HS-27A (cell line): ENCODE measurements around the gene DGCR2.
"Not testable (repeated sequence)": the region's sequence is repeated elsewhere in the genome, so short reads cannot be mapped to it uniquely, and the experiment has no call there.

Experiments
- DNase-seq: peaks from one replicate; pipeline ENCODE4 v3.0.0-alpha.2; 2012; ENCODE audit warnings: low read depth, missing footprints

Gene DGCR2

DNA sequence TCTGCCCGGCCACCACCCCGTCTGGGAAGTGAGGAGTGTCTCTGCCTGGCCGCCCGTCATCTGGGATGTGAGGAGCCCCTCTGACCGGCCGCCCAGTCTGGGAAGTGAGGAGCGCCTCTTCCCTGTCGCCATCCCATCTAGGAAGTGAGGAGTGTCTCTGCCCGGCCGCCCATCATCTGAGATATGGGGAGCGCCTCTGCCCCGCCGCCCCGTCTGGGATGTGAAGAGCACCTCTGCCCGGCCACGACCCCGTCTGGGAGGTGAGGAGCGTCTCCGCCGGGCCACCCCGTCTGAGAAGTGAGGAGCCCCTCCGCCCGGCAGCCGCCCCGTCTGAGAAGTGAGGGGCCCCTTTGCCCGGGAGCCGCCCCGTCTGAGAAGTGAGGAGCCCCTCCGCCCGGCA, 38.1 kb downstream of the DGCR2 start:
- not testable (repeated sequence) for DNase-seq

GRCh38 chr22:19082793-19083192, 39.4 kb downstream of the DGCR2 start:
- DNase-seq, result no peak

- DNase-seq, result no peak
Observed at GRCh38 chr22:19082101-19082500, 40.1 kb downstream of the DGCR2 start.

- DNase-seq, result no peak
Observed at GRCh38 chr22:19081351-19081750, 40.9 kb downstream of the DGCR2 start.

GRCh38 chr22:19080853-19081252, 41.4 kb downstream of the DGCR2 start:
- DNase-seq, result no peak

DNA sequence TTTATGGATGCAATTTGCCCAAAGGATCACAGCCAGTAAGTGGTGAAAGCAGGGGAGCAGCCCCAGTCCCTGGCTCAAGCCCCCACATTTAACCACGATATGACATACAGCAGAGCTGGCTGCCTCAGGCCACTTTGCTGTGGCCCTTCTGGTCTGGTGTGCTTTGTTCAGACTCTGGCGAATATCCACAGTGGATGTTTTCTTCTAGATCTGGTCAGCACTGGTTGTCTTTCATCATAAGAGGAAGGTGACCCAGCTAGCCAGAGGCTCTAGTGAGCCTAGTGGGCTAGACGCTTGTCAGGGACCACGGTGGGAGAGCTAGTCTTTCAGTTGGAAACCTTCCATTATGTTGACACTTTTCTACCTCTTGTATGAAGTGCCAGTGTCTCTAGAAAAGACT, 42.5 kb downstream of the DGCR2 start:
- DNase-seq, result no peak

GRCh38 chr22:19075404-19075803, 46.8 kb downstream of the DGCR2 start:
- no peak for DNase-seq

- not testable (repeated sequence) for DNase-seq
Observed at GRCh38 chr22:19072853-19073252, 49.4 kb downstream of the DGCR2 start.

DNA sequence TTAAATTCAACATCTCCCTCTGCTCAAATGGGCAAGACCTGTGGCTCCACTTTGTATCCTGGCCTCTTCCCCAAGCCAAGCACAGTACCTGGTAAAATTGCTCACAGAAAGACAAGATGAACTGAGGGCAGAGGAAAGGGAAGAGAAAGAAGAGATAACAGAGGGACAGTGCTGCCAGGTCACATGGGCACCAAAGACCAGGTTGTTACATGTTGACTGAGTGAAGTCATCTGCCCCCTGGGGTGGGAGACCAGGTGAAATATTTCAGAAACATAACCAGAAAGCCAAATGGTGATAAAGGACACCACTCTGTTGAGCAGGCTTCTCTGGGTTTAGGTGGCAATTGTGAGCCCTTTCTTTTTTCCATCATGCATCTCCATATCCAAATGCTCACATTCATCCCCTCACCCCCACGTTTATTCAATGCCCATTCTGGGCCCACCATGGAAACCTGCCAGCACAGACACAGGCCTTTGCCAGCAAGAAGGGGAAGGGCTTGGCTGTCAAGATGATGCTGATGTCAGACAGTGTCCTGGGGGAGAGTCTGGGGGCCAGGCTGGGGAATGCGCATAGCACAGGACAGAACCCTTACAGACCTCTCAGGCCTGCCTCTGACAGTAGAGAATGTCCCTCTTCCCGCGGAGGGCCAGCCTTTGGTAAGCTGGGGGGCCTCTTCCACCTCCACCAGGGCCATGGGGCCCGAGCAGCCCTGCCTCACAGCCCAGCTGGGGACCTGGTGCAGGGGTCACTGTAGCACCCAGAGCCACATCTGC, 51.6 kb downstream of the DGCR2 start:
- no peak for DNase-seq

GRCh38 chr22:19069451-19069850, 52.8 kb downstream of the DGCR2 start:
- no peak for DNase-seq

DNA sequence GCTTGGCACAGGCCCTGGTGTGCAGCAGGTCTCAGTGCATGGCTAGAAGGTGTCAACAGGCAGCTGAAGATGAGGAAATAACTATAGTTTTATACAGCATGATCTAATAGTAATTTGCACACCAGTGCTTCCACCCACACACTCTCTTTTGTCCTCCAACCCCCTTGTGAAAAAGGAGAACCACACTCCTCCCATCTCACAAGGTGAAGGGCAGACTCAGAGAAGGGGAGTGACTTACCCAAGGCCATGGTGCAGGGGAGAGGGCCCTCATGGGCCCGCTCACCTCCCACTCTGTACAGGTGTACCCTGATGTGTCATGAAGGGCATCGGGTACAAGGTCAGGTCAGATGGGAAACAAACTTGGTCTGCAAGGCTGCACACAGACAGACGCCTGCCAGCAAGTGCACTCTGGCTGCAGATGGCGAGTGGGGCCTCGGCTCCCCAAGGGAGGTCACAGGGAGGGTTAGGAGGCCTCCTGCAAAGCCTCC, 53.4 kb downstream of the DGCR2 start:
- DNase-seq, result no peak

DNA sequence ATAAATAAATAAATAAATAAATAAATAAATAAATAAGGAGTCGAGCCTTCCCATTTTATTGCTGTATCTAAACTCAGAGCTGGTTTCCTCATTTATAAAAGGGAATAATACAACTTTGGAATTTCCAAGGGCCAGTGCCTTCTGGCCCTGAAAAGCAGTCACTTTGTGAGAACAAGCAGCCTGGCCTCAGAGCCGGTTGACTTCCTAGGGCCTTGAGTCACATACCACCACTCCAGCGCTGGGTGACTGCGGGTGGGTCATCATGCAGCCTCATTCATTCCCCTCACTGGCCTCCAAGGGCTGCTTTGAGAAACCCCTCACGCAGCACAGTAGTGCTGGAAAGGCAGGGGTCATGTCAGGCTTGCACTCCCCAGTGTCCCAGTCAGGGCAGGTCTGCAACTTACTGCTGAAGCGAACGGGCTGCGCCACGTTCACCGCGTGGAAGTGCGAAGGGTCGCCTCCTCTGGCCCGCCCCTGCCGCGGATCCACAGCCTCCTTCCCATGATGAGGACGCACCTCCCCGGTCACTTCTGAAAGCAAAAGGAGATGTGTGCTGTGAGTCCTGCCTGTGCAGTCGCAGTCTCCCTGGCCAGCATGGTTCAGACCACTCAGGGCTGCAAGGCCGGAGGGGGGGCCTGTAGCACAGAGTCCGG, 54.4 kb downstream of the DGCR2 start:
- DNase-seq, result no peak

DNA sequence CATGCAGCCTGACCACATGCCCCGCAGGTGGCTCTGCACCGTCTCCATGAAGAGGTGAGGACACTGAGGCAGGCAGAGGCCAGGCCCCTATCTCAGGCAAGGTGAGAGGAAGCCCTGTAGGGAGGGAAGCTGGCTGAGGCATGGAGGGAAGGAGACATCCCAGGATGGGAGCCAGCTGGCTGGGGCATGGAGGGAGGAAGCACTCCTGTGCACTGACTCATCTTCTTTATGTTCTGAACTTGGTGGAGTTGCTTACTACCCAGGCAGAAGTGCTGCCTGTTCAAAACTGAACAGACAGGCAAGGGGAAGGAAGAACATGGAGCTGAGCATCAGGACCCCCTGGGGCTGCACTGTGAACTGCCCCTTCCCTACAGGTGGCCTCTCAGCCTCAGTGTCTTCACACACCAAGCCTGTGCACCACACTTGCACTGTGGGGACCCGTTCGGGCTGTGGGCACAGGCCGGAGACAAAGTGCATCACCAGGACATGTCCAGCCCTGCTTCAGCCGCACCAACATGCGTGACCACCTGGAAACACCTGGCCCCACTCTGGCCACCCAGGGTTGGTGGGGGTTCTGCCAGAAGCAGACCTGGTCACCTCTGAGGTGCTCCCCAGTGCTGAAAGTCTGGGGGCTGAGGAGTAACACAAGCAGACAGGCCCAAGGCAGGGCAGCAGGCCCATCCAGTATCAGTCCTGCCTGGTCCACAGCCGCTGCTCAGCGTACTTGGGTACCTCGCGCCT, 55.5 kb downstream of the DGCR2 start:
- DNase-seq, result no peak

DNA sequence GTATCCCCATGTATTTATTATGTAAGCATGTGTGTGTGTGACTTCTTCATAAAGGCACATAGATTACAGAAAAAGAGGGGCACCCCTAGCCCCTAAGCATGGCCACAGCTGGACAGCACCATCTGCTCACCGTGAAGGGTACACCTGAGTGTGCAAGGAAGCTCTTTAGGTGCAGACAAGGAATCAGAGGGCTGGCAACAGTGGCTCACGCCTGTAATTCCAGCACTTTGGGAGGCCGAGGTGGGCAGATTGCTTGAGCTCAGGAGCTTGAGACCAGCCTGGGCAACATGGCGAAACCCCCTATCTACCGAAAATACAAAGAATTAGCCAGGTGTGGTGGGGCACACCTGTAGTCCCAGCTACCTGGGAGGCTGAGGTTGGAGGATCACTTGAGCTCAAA, 56.3 kb downstream of the DGCR2 start:
- DNase-seq, result no peak

GRCh38 chr22:19065298-19065859, 56.8 kb downstream of the DGCR2 start:
- DNase-seq, result no peak

DNA sequence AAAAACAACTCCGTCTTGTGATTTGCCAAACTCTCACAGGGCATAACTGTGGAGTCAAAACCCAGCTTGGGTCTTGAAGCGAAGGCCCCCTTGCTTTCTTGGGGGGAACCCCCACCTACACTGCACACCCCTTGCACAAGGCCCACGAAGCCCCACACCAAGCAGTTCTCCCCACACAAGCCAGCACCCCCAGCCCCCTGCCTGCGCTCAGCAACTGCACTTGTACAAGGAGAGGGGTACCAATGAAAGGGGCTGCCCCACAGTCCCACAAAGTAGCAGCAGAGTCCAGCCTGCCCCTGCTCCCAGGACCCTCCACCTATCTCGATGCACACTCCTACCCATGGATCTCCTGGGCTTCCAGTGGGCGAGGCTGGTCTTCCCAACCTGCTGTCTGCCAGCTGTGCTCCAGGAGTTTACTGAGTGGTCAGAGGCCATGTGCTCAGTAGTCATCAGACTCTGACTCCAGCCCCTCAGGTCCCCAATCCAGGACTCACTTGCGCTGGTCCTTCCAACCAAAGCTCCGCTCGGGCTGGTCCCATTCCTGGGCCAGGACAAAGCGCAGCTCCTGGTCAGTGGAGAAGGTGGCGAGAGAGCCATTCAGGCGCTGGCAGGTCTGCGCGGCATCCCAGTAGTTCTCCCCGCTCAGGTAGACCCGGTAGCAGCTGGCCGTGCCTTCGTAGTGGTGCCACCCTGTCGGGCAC, 57.7 kb downstream of the DGCR2 start:
- DNase-seq, result no peak

DNA sequence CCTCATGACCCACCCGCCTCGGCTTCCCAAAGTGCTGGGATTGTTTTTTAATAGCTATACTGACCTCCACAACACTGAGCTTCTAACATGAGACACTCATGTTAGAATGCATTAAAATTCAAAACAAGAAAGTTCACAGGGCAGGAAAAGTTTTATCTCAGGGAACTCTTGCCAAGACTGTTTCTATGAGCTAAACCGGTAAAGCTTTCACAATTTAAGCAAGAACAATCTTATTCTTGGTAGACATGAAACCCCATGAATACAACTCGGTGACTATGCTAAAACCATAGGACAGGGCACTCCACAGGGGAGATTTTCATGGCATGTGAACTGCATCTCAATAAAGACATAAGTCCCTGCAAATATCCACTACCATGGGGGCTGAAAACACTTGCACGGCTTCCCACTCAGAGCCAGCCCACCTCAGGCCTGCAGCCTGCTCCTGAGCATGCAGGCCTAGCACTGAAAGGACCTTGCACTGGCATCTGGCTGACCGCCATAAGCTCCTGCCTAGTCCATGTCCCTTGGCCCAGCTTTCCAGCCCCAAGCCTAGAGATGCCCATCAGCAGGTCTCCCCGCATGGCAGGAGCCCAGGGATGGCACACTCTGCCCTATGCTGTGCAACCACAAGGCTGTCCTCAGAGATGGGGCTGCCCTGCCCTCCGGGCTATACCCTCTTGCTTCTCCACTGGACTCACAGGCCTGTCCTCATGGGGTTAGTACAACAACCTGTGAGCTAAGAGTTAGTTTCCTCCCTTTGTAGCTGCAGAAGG, 58.4 kb downstream of the DGCR2 start:
- no peak for DNase-seq

DNA sequence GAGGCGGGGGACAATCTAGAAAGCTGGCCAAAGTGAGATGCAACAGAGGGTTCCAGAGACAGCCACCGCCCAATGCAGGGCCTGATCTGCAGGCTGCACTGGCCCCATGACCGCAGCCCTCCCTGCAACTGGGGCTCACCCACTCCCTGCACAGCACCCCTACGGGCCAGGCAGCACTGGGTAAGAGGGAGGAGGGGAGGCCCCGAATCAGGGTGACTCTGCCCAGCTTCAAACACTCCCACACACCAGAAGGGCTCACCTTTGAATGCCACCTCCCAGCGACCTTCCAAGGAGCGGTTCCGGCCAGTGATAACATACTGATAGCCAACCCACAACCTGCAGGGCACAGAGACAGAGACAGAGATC, 59.3 kb downstream of the DGCR2 start:
- DNase-seq, result no peak

DNA sequence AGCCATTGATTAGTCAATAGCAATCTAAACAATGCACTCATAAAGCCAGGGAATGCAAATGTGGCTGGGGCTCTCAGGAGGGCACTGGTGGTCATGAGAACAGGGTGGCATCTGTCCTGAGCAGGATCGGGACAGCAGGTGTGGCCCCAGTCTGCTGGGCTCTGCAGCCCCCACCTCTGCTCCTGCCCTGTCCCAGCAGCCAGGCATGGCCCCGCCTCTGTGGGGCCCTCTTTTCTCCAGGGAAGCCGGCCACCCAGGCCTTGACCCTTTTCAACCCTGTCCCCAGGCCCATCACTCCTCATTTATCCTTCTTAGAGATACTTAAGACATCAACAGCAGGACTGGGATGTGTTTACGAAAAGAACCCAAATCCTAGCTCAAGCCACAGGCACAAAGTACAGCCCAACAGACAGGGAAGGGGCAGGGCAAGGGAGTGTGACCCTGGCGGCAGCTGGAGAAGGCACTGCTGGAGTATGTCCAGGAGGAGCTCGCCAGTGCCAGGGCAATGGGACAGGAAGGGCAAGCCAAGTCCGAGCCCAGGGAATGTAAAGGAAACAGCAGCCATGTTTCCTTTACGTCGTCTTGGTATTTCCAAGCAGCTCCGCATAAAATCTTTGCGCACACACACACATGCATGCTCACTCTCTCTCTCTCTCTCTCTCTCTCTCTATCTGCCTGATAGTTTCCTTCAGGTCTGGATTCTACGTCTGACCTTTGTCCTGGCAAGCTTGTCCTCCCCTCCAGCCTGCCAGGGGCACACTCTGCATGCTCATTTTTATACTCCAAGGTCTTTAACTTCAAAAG, 59.9 kb downstream of the DGCR2 start:
- no peak for DNase-seq

GRCh38 chr22:19061471-19062138, 60.6 kb downstream of the DGCR2 start:
- no peak for DNase-seq
